ENCODE results near the gene OLFML2B.

Gene OLFML2B

DNA sequence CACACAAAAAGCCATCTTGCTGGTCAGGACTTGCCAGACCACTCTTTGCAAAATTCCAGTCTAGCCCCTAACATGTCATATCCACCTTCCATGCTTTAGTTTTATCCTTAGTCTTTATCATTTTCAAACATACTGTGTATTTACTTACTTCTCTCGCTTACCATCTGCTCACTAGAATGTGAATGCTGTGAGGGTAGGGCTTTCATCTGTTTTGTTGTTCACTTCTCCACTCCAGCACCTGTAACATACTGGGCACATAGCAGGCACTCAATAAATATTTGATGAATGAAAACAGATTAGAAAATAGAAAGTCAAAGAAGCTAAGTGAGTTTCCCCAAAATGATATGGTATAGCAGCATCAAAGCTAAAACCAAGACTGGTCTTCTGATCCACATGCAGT lies 79.9 kb downstream of the OLFML2B start:
- no peak for DNase-seq

DNA sequence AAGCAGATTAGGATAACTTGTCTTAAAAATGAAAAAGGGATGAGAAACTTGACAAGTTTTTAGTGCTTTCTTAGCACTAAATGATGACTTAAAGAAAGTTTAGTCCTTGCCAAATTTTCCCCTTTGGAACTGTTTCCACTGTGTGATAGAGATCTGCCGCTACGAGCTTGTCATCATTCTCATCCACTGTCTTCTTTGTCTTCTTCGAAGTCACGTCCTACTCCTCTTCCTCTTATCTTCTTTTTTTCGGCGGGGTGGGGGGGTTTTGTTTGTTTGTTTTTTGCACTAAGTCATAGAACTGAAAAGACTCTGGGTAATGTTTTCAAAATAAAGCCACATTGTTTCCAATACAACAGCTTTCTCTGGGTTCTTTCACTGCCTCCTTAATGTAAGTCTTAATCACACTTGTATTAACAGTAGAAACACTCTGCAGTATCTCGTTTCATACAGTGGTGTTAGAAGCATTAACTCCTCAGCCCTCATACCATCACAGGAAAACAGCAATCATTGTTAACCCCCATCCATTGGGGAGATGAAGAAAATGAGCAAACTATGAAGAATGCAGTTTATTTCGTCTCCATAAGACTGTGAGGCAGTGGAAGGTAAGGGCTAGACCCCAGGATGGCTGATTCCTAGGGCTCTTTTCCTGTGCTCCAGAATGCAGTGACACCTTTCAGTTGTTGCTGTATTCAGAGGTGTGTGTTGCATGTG lies 81.8 kb downstream of the OLFML2B start:
- DNase-seq = no peak

DNA sequence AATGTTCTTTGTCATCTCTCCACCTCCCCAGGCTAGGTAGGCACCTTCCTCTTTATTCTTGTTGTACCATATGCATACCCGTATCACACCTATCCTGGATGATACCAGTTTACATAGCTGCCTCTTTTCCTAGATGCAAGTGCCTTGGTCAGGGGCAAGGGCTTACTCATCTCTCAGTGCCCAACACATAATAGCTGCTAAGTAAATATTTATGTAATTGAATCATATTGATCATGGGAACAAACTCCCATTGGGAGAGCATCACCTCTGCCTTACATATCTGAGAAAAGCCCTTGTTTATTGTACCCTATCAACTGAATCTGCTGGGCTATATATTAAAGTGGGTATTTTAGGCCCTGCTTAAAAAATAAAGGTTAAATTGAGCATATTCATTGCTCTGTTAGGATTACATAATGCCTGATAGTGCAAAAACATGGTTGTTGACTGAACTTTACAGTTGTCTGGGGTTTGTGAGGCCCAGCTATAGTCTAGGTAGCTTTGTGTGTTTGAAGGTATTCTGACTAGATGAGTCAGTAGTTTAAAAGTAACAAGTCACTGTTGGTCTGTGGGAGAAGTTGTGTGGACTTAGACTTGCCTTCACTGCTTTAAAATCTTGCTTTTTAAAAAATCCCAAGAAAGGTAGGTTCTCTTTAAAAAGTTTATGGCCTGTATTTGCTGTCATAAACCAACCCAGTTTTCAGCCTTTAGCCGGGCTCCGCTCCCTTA lies 82.6 kb downstream of the OLFML2B start:
- DNase-seq = no peak

GRCh38 chr1:161936786-161937185 lies 86.9 kb downstream of the OLFML2B start:
- no peak for DNase-seq

DNA sequence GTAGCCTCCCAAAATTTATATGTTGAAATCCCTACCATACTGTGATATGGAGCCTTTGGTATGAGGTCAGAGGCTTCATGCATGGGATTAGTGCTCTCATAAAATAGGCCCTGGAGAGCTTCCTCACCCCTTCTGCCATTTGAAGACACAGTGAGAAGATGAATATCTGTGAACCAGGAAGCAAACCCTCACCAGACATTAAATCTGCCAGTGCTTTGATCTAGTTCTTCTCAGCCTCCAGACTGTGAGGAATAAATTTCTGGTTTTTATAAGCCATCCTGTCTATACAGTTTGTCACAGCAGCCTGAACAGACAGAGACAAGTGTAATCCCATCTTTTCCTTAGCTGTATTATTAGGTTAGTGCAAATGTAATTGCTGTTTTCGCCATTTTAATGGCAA lies 88.4 kb downstream of the OLFML2B start:
- no peak for DNase-seq

DNA sequence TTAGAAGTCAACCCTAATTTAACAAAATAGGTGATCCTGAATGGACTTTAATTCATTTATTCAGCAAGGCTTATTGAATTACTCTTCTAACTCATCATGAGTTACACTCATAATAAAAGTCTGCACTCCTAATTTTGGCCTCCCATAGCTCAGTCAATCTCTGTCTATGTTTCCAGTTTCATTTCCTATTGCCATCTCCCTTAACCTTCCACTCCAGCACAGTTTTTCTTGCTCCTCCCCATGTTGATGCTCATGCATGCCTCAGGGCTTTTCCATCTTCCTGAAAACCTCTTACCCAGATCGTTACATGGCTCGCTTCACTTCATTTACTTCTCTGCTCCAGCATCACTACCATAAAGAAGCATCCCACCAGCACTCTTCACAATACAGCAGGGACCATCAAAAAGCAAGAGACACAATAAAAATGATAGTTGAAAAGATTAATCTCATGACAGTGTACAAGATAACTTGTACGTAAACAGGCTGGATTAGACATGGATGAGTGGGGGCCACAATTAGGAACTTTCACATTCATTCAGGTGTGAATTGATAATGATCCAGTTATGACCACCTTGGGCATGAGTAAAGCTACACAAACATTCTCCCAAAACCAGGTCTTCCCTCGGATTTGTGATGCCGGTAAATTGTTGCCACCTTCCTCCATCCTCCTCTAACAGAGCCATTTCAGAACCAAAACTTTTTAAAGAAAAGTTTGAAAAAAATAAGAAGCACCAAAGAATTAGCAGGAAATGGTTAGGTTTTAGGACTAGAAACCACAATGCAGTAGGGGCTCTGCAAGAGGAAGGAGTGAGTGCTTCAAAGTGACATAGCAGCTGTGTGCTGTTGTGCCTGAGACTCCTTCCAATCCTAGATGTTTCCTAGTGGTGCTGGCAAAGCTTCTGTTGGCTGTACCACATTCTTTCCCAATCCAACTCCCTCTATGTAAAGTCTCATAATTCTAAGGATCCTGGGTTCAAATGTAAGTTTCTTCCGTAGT lies 89.8 kb downstream of the OLFML2B start:
- no peak for DNase-seq

Measured in NCI-H2081 (cell line).